HepG2 (cell line): Measurements from ENCODE around the gene ENPP7. TPM values are rescaled to one million over a fixed set of nuclear protein-coding genes. Genes with fewer than 3 reads are reported as not detected.
A peak's percentile ranks its signal among the peaks of the same experiment; 100 is the strongest.

ENCODE experiments used
- ATAC-seq: fragments of 200-7000 bp; cut with Tn5 transposase; 3 replicates; pipeline ENCODE4 v1.9.1; 2020; ENCODE audit warnings: mild to moderate bottlenecking, moderate library complexity
- BruUV-seq: library from RNA; stranded (reverse); fragments of 400-500 nt; replicated peaks from 2 replicates; lab custom pipeline; 2021; lab: Mats Ljungman, UMichigan
- CTCF ChIA-PET: fragments of 300-600 bp; formaldehyde crosslinking; extraction: SDS; loops from one replicate; lab custom pipeline; 2021; ENCODE audit warnings: low total read pairs, inconsistent platforms, low intra/inter-chr PET ratio; lab: Yijun Ruan, JAX
- POLR2A ChIA-PET: fragments of 350-600 bp; sonication (Branson Sonifier 250); formaldehyde crosslinking; loops from one replicate; lab custom pipeline; 2020; ENCODE audit warnings: antibody characterized with exemption, inconsistent platforms; lab: Yijun Ruan, JAX
- DNase-seq: peaks from one replicate; pipeline ENCODE4 v3.0.0-alpha.2; 2015; ENCODE audit warnings: low spot score
- FAIRE-seq: peaks from 3 replicates; lab custom pipeline; 2011; peaks lifted over from hg19 to GRCh38; lab: Jason Lieb, UNC
- H2AFZ ChIP-seq: one replicate; pipeline ENCODE4 v1.6.1; 2011; ENCODE audit warnings: low read length, inconsistent platforms
- H3K27ac ChIP-seq: fragments of 300-600 bp; 3 replicates; pipeline ENCODE4 v1.8.0; 2011; ENCODE audit warnings: mixed run types, mild to moderate bottlenecking, mixed read lengths, low read length, inconsistent platforms; ENCODE audit not compliant: insufficient read depth; ENCODE audit errors: extremely low read length
- H3K27me3 ChIP-seq, 2 experiments: fragments of 200-600 bp in 1 of 2; 2 replicates in 1 of 2; 3 replicates in 1 of 2; pipeline versions ENCODE4 v1.6.0 to v1.8.0; 2011; ENCODE audit warnings: low read length in 2 of 2, mild to moderate bottlenecking in 2 of 2, moderate library complexity in 2 of 2, inconsistent platforms in 1 of 2; ENCODE audit not compliant: insufficient read depth in 2 of 2, control insufficient read depth in 1 of 2
- H3K36me3 ChIP-seq, 2 experiments: fragments of 200-600 bp in 1 of 2; replicated peaks in 1 of 2; 2 replicates in 1 of 2; 3 replicates in 1 of 2; pipeline versions ENCODE4 v1.5.1 to v1.8.0; 2011; ENCODE audit warnings: low read length in 2 of 2, inconsistent platforms in 1 of 2; ENCODE audit not compliant: insufficient read depth in 2 of 2, control insufficient read depth in 1 of 2
- H3K4me1 ChIP-seq: 2 replicates; pipeline ENCODE4 v1.5.1; 2012; ENCODE audit warnings: low read length, inconsistent platforms; ENCODE audit not compliant: insufficient read depth
- H3K4me2 ChIP-seq: 2 replicates; pipeline ENCODE4 v1.6.0; 2011; ENCODE audit warnings: low read depth, low read length, inconsistent platforms
- H3K4me3 ChIP-seq, 3 experiments: fragments of 200-600 bp in 1 of 3; sonication (generic), shearing (Covaris generic) in 1 of 3; replicated peaks in 1 of 3; 2 replicates each; pipeline ENCODE4 v1.5.1; 2011 to 2016; ENCODE audit warnings: low read length in 3 of 3, inconsistent platforms in 2 of 3, low read depth in 2 of 3, mild to moderate bottlenecking in 2 of 3, control low read depth in 1 of 3, mixed read lengths in 1 of 3; ENCODE audit not compliant: insufficient read depth in 1 of 3
- H3K79me2 ChIP-seq: one replicate; pipeline ENCODE4 v1.6.1; 2011; ENCODE audit warnings: low read length, inconsistent platforms; ENCODE audit not compliant: insufficient read depth
- H3K9ac ChIP-seq: 2 replicates; pipeline ENCODE4 v1.6.0; 2011; ENCODE audit warnings: mild to moderate bottlenecking, low read depth, low read length, inconsistent platforms; ENCODE audit not compliant: insufficient read depth
- H3K9me3 ChIP-seq: 2 replicates; pipeline ENCODE4 v1.5.1; 2012; ENCODE audit warnings: mild to moderate bottlenecking, low read length
- H4K20me1 ChIP-seq: 2 replicates; pipeline ENCODE4 v1.6.0; 2011; ENCODE audit warnings: inconsistent platforms, mild to moderate bottlenecking, low read length, moderate library complexity; ENCODE audit not compliant: insufficient read depth
- AHR ChIP-seq: IDR thresholded peaks from 2 replicates; pipeline ENCODE4 v1.6.1; 2018; ENCODE audit warnings: missing genetic modification reagents, missing compliant biosample characterization
- ARID4A ChIP-seq: sonication (generic); formaldehyde crosslinking; IDR thresholded peaks from 2 replicates; pipeline ENCODE4 v1.5.0; 2020; ENCODE audit warnings: mild to moderate bottlenecking, missing genetic modification reagents, borderline replicate concordance
- ARNT2 ChIP-seq: sonication (generic); formaldehyde crosslinking; IDR thresholded peaks from 2 replicates; pipeline ENCODE4 v1.8.0; 2022; ENCODE audit warnings: mild to moderate bottlenecking, low read depth, missing genetic modification reagents, moderate library complexity
- BHLHE40 ChIP-seq: IDR thresholded peaks from 2 replicates; pipeline ENCODE4 v1.6.1; 2011; ENCODE audit warnings: low read length, improper control_type of control experiment
- MED1 ChIP-seq: sonication (generic); formaldehyde crosslinking; IDR thresholded peaks from 2 replicates; pipeline ENCODE4 v1.4.0; 2020; ENCODE audit warnings: missing genetic modification reagents
- MIXL1 ChIP-seq: IDR thresholded peaks from 2 replicates; pipeline ENCODE4 v1.6.1; 2016
- MNT ChIP-seq: fragments of 450-650 bp; IDR thresholded peaks from 2 replicates; pipeline ENCODE4 v1.6.1; 2016
- NCOA2 ChIP-seq: sonication (generic); formaldehyde crosslinking; IDR thresholded peaks from 2 replicates; pipeline ENCODE4 v1.8.0; 2022; ENCODE audit warnings: inconsistent platforms
- PHF21A ChIP-seq: sonication (generic); formaldehyde crosslinking; IDR thresholded peaks from 2 replicates; pipeline ENCODE4 v1.5.0; 2020; ENCODE audit warnings: mild to moderate bottlenecking, missing genetic modification reagents
- REL ChIP-seq: sonication (generic); formaldehyde crosslinking; conservative IDR thresholded peaks from 2 replicates; pipeline ENCODE4 v1.8.0; 2022; ENCODE audit warnings: mild to moderate bottlenecking, missing genetic modification reagents, moderate library complexity
- SOX6 ChIP-seq, 2 experiments: fragments of 450-650 bp in 1 of 2; sonication (generic) in 1 of 2; formaldehyde crosslinking in 1 of 2; IDR thresholded peaks; 2 replicates each; pipeline versions ENCODE4 v1.4.0 to v1.6.1; 2017 to 2020; ENCODE audit warnings: antibody characterized with exemption in 1 of 2, mild to moderate bottlenecking in 1 of 2, missing genetic modification reagents in 1 of 2
- ZBTB26 ChIP-seq: IDR thresholded peaks from 2 replicates; pipeline ENCODE4 v1.6.1; 2016; ENCODE audit warnings: missing compliant biosample characterization, missing genetic modification reagents, borderline replicate concordance
- ZFP36L2 ChIP-seq: sonication (generic); formaldehyde crosslinking; IDR thresholded peaks from 2 replicates; pipeline ENCODE4 v1.4.0; 2020; ENCODE audit warnings: missing genetic modification reagents
- ZNF205 ChIP-seq: IDR thresholded peaks from 2 replicates; pipeline ENCODE4 v1.6.1; 2018; ENCODE audit warnings: missing biosample characterization, missing genetic modification reagents
- ZNF441 ChIP-seq: sonication (generic); formaldehyde crosslinking; IDR thresholded peaks from 2 replicates; pipeline ENCODE4 v1.7.0; 2021; ENCODE audit warnings: missing genetic modification reagents, borderline replicate concordance
- ZNF777 ChIP-seq: sonication (generic); formaldehyde crosslinking; IDR thresholded peaks from 2 replicates; pipeline ENCODE4 v1.4.0; 2020; ENCODE audit warnings: missing genetic modification reagents
- ZSCAN25 ChIP-seq: sonication (generic); formaldehyde crosslinking; IDR thresholded peaks from 2 replicates; pipeline ENCODE4 v1.8.0; 2022; ENCODE audit warnings: mild to moderate bottlenecking, missing genetic modification reagents
- WGBS: methylation state at CpG from one replicate; pipeline ENCODE4 v1.1.6; 2017; ENCODE audit warnings: low lambda C conversion rate; 5-methylcytosine and 5-hydroxymethylcytosine counted together
- in situ Hi-C: cut with HindIII; loops from 2 replicates; pipeline ENCODE4 v1.10.0; 2017; ENCODE audit warnings: low pct_unique_long_range_greater_than_20kb; ENCODE audit not compliant: extremely low pct_ligation_motif_present
- intact Hi-C: fragments of 100-400 bp; cut with micrococcal nuclease; formaldehyde crosslinking; loops from one replicate; pipeline ENCODE4 v1.10.0; 2022; ENCODE audit not compliant: unreplicated experiment
- polyA plus RNA-seq, 8 experiments: library from polyadenylated mRNA; depleted of rRNA in 3 of 8; stranded (reverse) in 7 of 8; unstranded in 1 of 8; fragments of >200 nt; fragmentation: Illumina TruSeq in 4 of 8; extraction: Trizol in 4 of 8; gene quantifications; 2 replicates each; pipeline versions ENCODE4 v1.2.1 to v1.2.3, GENCODE V29; 2011 to 2016; ENCODE audit warnings: low read depth in 4 of 8, missing spikeins in 1 of 8, mixed read lengths in 1 of 8; ENCODE audit not compliant: insufficient read depth in 1 of 8
- total RNA-seq, 5 experiments: library from RNA; depleted of rRNA; stranded (reverse); fragments of >200 nt; fragmentation: Illumina TruSeq; extraction: Trizol; gene quantifications; 2 replicates each; pipeline ENCODE4 v1.2.3, GENCODE V29; 2016; ENCODE audit warnings: low read depth in 1 of 5

ENPP7 gene
- total and polyA plus RNA-seq, 2 of the 13 experiments (the other 11 are each of a cell fraction or from before 2014, with no cell fraction given), result 1.1 to 2.2 TPM

- intact Hi-C loops, result no loop called here
- TF ChIP-seq MIXL1 (peak; percentile 90), ARID4A (CRISPR knock-in tag) (peak; percentile 24; the same call in 1 of the 2 replicates), ZFP36L2 (peak; percentile 23; the same call in 1 of the 2 replicates), MNT (no peak), SOX6 (IDR thresholded peaks at IDR 0.05) (no peak), SOX6 (CRISPR knock-in tag; IDR thresholded peaks at IDR 0.05) (peak; percentile 81), MED1 (CRISPR knock-in tag) (peak; percentile 62), BHLHE40 (no peak), ZSCAN25 (CRISPR knock-in tag) (peak; percentile 53; the same call in 1 of the 2 replicates), ARNT2 (CRISPR knock-in tag) (no peak), PHF21A (0 out of 2 replicates have a peak, but pooled peaks have one; percentile 36), NCOA2 (CRISPR knock-in tag) (peak; percentile 35; the same call in 1 of the 2 replicates), ZNF441 (no peak), ZNF205 (CRISPR knock-in tag) (0 out of 2 replicates have a peak, but pooled peaks have one; percentile 41), ZBTB26 (CRISPR knock-in tag) (no peak; the same call in 1 of the 2 replicates), ZNF777 (CRISPR knock-in tag) (no peak), AHR (CRISPR knock-in tag) (0 out of 2 replicates have a peak, but pooled peaks have one; percentile 52), REL (CRISPR knock-in tag) (no peak)
These were observed 8.6 kb upstream of the ENPP7 start for GRCh38 chr17:79721993-79722671.

More at GRCh38 chr17:79721993-79722671, 8.6 kb upstream of the ENPP7 start:
- no TSS peak for BruUV-seq
- H3K4me3 ChIP-seq, result peak overlapping the region in 2 of 3 experiments; percentile 7 to 57; a peak in 2 of 6 replicates
- H4K20me1 ChIP-seq, result no peaks in the 10 kb centered on the region
- H3K36me3 ChIP-seq, result no peaks in the 10 kb centered on the region
- FAIRE-seq (peak; percentile 91), ATAC-seq (peak; percentile 93), DNase-seq (peak; percentile 64)
- H3K4me1 ChIP-seq, result peaks cover 38% of the 10 kb centered on the region
- no peak overlapping the region for H3K27ac ChIP-seq
- POLR2A ChIA-PET, result interaction anchor here (1.5 kb wide), 2 partner anchors 17 to 19 kb away, joined by 5 to 7 read pairs; no protein-coding TSS in a partner anchor
- in situ Hi-C loops, result no loop called here
- peak overlapping the region; percentile 69 for H3K4me2 ChIP-seq
- H3K79me2 ChIP-seq, result no peaks in the 10 kb centered on the region
- H3K27me3 ChIP-seq, result peaks cover 0 to 23% of the 10 kb centered on the region in 2 experiments; a peak in 2 of 5 replicates
- CTCF ChIA-PET, result interaction anchor here (1.9 kb wide), 1 partner anchor 89 kb away, joined by 8 read pairs; no protein-coding TSS in a partner anchor
- no peak overlapping the region for H2AFZ ChIP-seq
- H3K9ac ChIP-seq, result no peak overlapping the region; the same call in 1 of the 2 replicates
- 15% methylated on average over 10 of the region's 10 CpGs for WGBS
- no peaks in the 10 kb centered on the region for H3K9me3 ChIP-seq
